NB4 (cell line): Measurements from ENCODE around the gene FBXO11.

Source experiments
- DNase-seq: peaks from one replicate; pipeline ENCODE4 v3.0.0; 2010; ENCODE audit warnings: low read depth
- H3K4me3 ChIP-seq: one replicate; pipeline ENCODE4 v1.5.1; 2011; ENCODE audit warnings: mild to moderate bottlenecking, low read depth, low read length, moderate library complexity
- MYC ChIP-seq: IDR thresholded peaks from 2 replicates; pipeline ENCODE4 v1.6.1; 2011; ENCODE audit warnings: low read depth, low read length
- POLR2A ChIP-seq: IDR thresholded peaks from 2 replicates; pipeline ENCODE4 v1.6.1; 2011; ENCODE audit warnings: mild to moderate bottlenecking; ENCODE audit not compliant: insufficient read length; ENCODE audit errors: extremely low read depth
- TF ChIP-seq, protein P1 (sequence below): IDR thresholded peaks from 2 replicates; pipeline ENCODE4 v1.6.1; 2011; ENCODE audit warnings: low read depth, low read length
- TF ChIP-seq, protein P2 (sequence below): IDR thresholded peaks from one replicate; pipeline ENCODE4 v1.5.1; 2012; ENCODE audit warnings: low read depth, low read length

Gene FBXO11

DNA sequence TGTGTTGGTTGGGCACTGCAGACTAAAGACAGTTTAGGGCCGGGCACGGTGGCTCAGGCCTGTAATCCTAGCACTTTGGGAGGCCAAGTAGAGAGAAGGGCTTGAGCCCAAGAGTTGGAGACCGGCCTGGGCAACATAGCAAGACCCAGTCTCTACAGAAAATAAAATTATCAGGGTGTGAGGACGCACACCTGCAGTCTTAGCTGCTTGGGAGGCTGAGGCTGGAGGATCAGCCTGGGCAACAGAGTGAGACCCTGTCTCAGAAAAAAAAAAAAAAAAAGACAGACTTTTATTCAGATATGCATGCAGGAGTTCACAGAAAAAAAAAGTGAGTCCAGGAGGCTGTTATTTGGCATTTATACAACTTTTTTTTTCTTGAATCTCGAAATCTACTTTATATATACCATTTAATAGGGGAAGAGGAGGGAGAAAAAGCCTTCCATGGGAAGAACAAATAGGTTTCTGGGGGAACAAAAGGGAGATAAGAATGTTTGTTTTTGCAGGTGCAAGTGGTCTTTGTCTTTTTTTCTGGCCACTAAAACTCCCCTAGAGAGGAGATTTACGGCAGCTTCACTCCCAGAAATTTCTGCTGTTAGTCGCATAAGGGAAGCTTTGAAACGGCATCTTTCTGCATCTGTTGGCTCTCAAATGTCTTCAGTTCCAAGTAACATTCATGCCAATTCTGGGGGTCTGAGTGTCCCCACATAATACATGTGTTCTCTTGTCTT, 127.4 kb downstream of the FBXO11 start:
- TF ChIP-seq, protein P1, sequence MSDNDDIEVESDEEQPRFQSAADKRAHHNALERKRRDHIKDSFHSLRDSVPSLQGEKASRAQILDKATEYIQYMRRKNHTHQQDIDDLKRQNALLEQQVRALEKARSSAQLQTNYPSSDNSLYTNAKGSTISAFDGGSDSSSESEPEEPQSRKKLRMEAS: no peak
- TF ChIP-seq MYC (no peak), POLR2A (no peak)
- TF ChIP-seq, protein P2, sequence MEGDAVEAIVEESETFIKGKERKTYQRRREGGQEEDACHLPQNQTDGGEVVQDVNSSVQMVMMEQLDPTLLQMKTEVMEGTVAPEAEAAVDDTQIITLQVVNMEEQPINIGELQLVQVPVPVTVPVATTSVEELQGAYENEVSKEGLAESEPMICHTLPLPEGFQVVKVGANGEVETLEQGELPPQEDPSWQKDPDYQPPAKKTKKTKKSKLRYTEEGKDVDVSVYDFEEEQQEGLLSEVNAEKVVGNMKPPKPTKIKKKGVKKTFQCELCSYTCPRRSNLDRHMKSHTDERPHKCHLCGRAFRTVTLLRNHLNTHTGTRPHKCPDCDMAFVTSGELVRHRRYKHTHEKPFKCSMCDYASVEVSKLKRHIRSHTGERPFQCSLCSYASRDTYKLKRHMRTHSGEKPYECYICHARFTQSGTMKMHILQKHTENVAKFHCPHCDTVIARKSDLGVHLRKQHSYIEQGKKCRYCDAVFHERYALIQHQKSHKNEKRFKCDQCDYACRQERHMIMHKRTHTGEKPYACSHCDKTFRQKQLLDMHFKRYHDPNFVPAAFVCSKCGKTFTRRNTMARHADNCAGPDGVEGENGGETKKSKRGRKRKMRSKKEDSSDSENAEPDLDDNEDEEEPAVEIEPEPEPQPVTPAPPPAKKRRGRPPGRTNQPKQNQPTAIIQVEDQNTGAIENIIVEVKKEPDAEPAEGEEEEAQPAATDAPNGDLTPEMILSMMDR: no peak
- DNase-seq: no peak
- H3K4me3 ChIP-seq: no peak overlapping the region

DNA sequence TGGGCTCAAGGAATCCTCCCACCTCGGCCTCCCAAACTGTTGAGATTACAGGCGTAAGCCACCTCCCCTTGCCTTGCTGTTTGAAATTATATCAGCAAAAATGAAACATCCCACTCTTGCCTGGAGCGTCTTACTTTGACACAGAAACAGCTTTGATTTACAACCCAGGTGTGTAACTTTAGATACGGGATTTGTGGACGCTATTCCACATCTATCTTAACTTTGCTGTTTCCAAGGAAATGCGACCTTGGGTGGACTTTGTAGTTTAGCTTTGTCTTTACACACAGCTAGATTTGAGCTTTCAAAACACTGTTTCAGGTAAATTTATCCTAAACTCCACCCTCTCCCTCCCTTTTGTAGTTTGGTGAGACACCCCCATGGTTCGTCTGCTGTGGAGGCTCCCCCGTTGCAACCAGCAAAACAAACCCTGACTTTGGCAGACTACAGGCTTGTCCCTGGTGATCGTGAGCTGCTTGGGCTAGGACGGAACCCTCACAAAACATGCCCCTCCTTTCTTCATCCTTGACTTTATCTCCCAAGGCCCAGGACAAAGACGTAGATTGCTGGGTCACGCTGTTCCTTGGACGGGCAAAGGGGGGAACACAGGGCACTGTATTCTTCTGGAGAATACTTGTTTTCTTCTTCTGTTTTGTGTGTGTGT, 128.9 kb downstream of the FBXO11 start:
- H3K4me3 ChIP-seq: no peak overlapping the region
- TF ChIP-seq POLR2A: no peak
- no peak for TF ChIP-seq MYC
- DNase-seq: no peak

DNA sequence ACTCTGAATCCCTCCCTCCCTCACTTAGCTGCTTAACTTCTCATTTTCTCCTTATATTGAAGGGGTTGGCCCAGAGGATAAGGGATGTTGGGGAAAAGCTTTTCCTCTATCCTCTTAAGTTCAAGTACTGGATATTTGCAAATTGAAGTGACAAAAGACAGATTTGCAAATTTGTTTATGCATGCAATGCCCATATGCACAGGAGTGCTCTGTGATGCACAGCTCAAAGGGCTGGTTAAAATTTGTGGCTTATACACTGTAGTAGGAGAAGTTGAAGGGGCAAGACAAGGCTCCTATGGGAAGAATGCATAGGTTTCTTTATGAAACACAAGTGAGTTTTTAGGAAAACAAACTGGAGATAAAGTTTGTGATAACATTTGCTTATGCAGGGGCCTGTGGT, 131.7 kb downstream of the FBXO11 start:
- TF ChIP-seq, protein P1: no peak
- no peak for TF ChIP-seq MYC
- TF ChIP-seq, protein P2: no peak
- no peak overlapping the region for H3K4me3 ChIP-seq
- no peak for DNase-seq

DNA sequence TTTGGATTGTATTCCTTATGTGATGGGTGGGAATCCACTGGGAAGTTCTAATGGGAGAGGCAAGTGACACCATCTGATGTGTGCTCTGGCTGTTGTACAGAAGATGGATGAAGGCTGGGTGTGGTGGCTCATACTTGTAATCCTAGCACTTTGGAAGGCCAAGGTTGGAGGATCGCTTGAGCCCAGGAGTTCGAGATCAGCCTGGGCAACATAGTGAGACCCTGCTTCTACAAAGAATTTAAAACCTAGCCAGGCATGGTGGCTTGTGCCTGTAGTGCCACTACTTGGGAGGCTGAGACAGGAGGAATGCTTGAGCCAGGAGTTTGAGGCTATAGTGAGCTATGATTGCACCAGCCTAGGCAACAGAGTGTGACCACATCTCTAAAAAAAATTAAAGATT, 134.0 kb downstream of the FBXO11 start:
- H3K4me3 ChIP-seq: no peak overlapping the region
- no peak for TF ChIP-seq POLR2A
- TF ChIP-seq, protein P2: no peak
- TF ChIP-seq, protein P1: no peak
- no peak for TF ChIP-seq MYC
- DNase-seq: no peak

DNA sequence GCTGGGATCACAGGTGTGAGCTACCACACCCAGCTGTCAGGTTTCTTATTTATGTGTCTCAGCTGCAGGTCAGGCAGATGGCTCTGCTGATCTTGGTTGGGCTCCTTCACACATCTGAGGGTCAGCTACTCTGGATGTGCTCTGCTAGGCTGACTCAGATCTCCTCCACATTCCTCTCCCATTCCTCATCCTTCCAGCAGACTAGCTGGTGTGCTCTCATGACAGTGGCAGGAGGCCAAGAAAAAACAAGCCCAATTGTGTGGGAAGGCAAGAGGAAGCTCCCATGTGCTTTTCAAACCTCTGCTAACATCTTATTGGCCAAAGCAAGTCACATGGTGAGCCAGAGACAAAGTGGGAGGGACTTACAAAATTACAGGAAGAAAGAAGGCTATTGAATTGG, 135.1 kb downstream of the FBXO11 start:
- TF ChIP-seq POLR2A (no peak), MYC (no peak)
- TF ChIP-seq, protein P1: peak; percentile 68
- H3K4me3 ChIP-seq: no peak overlapping the region
- DNase-seq: peak; percentile 53

DNA sequence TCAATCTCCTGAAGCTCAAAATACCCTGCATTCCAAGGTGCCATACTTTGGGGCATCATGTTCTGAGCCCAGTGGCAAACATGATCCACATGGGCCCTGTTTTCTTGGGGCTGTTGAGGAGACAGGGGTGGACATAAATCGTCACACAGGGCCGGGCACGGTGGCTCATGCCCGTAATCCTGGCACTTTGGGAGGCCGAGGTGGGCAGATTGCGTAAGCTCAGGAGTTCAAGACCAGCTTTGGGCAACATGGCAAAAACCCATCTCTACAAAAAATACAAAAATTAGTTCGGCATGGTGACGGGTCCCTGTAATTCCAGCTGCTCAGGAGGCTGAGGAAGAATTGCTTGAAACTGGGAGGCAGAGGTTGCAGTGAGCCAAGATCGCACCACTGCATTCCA, 137.0 kb downstream of the FBXO11 start:
- no peak overlapping the region for H3K4me3 ChIP-seq
- no peak for DNase-seq
- TF ChIP-seq POLR2A (no peak), MYC (no peak)
- TF ChIP-seq, protein P2: no peak
- TF ChIP-seq, protein P1: no peak
